GM23338 (cell line): Measurements from ENCODE around the gene CHRNA7.

ENCODE experiments used
- CREB1 ChIP-seq: fragments of 250-450 bp; sonication (Bioruptor Pico); IDR thresholded peaks from 2 replicates; pipeline ENCODE4 v1.5.0; 2020; ENCODE audit warnings: low read depth, mild to moderate bottlenecking, moderate library complexity
- EZH2 ChIP-seq: fragments of 200-600 bp; sonication (generic); IDR thresholded peaks from one replicate; pipeline ENCODE4 v1.8.0; 2017; ENCODE audit warnings: antibody characterized with exemption, mild to moderate bottlenecking, low read depth; ENCODE audit not compliant: unreplicated experiment
- EZH2phosphoT487 ChIP-seq: fragments of 200-600 bp; sonication (generic); IDR thresholded peaks from one replicate; pipeline ENCODE4 v1.8.1; 2018; ENCODE audit warnings: antibody characterized with exemption; ENCODE audit not compliant: unreplicated experiment
- JUNB ChIP-seq: IDR thresholded peaks from one replicate; pipeline ENCODE4 v1.6.1; 2016; ENCODE audit warnings: antibody characterized with exemption; ENCODE audit not compliant: unreplicated experiment
- NANOG ChIP-seq: IDR thresholded peaks from 2 replicates; pipeline ENCODE4 v1.6.1; 2016; ENCODE audit warnings: antibody characterized with exemption, borderline replicate concordance
- POLR2AphosphoS5 ChIP-seq: IDR thresholded peaks from 2 replicates; pipeline ENCODE4 v1.6.1; 2016; ENCODE audit warnings: antibody characterized with exemption, low read depth
- STAT1 ChIP-seq: IDR thresholded peaks from one replicate; pipeline ENCODE4 v1.6.1; 2016; ENCODE audit warnings: antibody characterized with exemption; ENCODE audit not compliant: unreplicated experiment
- ZNF114 ChIP-seq: fragments of 250-450 bp; sonication (Bioruptor Pico); IDR thresholded peaks from 2 replicates; pipeline ENCODE4 v1.5.0; 2020; ENCODE audit warnings: mild to moderate bottlenecking, moderate library complexity
- ZNF331 ChIP-seq: fragments of 250-450 bp; sonication (Bioruptor Pico); IDR thresholded peaks from 2 replicates; pipeline ENCODE4 v1.5.0; 2020; ENCODE audit warnings: low read depth, mild to moderate bottlenecking, moderate library complexity
- TF ChIP-seq, protein P1 (sequence below): IDR thresholded peaks from one replicate; pipeline ENCODE4 v1.6.1; 2018; ENCODE audit warnings: antibody characterized with exemption; ENCODE audit not compliant: unreplicated experiment
- TF ChIP-seq, protein P2 (sequence below), 2 experiments: fragments of 200-600 bp in 1 of 2; sonication (generic) in 1 of 2; conservative IDR thresholded peaks; 2 replicates each; pipeline versions ENCODE4 v1.5.1 to v1.6.1; 2016 to 2017; ENCODE audit warnings: antibody characterized with exemption in 2 of 2, low read depth in 2 of 2, mild to moderate bottlenecking in 2 of 2, moderate library complexity in 1 of 2
- TF ChIP-seq, protein P3 (sequence below): IDR thresholded peaks from 2 replicates; pipeline ENCODE4 v1.6.1; 2016; ENCODE audit warnings: antibody characterized with exemption

DNA sequence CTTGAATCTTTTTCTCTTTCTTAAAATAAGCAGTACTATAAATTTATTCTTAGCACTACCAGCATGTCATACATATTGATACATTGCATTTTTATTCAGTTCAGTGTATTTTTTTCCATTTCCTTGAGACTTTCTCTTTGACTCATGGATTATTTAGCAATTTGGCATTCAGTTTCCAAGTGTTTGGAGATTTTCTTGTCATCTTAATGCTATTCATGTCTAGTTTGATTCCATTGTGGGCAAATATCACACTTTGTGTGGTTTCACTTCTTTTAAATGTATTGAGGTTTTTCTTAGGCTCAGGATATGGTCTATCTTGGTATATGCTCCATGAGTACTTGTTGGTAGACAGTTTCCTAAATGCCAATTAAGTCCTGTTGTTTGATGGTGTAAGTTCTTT lies 99.5 kb downstream of the CHRNA7 start:
- TF ChIP-seq, protein P1, sequence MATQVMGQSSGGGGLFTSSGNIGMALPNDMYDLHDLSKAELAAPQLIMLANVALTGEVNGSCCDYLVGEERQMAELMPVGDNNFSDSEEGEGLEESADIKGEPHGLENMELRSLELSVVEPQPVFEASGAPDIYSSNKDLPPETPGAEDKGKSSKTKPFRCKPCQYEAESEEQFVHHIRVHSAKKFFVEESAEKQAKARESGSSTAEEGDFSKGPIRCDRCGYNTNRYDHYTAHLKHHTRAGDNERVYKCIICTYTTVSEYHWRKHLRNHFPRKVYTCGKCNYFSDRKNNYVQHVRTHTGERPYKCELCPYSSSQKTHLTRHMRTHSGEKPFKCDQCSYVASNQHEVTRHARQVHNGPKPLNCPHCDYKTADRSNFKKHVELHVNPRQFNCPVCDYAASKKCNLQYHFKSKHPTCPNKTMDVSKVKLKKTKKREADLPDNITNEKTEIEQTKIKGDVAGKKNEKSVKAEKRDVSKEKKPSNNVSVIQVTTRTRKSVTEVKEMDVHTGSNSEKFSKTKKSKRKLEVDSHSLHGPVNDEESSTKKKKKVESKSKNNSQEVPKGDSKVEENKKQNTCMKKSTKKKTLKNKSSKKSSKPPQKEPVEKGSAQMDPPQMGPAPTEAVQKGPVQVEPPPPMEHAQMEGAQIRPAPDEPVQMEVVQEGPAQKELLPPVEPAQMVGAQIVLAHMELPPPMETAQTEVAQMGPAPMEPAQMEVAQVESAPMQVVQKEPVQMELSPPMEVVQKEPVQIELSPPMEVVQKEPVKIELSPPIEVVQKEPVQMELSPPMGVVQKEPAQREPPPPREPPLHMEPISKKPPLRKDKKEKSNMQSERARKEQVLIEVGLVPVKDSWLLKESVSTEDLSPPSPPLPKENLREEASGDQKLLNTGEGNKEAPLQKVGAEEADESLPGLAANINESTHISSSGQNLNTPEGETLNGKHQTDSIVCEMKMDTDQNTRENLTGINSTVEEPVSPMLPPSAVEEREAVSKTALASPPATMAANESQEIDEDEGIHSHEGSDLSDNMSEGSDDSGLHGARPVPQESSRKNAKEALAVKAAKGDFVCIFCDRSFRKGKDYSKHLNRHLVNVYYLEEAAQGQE: no peak
- no peak for TF ChIP-seq EZH2phosphoT487
- TF ChIP-seq, protein P2, sequence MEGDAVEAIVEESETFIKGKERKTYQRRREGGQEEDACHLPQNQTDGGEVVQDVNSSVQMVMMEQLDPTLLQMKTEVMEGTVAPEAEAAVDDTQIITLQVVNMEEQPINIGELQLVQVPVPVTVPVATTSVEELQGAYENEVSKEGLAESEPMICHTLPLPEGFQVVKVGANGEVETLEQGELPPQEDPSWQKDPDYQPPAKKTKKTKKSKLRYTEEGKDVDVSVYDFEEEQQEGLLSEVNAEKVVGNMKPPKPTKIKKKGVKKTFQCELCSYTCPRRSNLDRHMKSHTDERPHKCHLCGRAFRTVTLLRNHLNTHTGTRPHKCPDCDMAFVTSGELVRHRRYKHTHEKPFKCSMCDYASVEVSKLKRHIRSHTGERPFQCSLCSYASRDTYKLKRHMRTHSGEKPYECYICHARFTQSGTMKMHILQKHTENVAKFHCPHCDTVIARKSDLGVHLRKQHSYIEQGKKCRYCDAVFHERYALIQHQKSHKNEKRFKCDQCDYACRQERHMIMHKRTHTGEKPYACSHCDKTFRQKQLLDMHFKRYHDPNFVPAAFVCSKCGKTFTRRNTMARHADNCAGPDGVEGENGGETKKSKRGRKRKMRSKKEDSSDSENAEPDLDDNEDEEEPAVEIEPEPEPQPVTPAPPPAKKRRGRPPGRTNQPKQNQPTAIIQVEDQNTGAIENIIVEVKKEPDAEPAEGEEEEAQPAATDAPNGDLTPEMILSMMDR (conservative IDR thresholded peaks at IDR 0.05; ENCODE audit: low read depth in 2 of 2): no peak
- TF ChIP-seq POLR2AphosphoS5: no peak
- no peak for TF ChIP-seq EZH2
- TF ChIP-seq JUNB: no peak
- no peak for TF ChIP-seq STAT1
- no peak for TF ChIP-seq NANOG
- no peak for TF ChIP-seq CREB1 (CRISPR knock-in tag)
- TF ChIP-seq ZNF114 (CRISPR knock-in tag): no peak
- TF ChIP-seq, protein P3, sequence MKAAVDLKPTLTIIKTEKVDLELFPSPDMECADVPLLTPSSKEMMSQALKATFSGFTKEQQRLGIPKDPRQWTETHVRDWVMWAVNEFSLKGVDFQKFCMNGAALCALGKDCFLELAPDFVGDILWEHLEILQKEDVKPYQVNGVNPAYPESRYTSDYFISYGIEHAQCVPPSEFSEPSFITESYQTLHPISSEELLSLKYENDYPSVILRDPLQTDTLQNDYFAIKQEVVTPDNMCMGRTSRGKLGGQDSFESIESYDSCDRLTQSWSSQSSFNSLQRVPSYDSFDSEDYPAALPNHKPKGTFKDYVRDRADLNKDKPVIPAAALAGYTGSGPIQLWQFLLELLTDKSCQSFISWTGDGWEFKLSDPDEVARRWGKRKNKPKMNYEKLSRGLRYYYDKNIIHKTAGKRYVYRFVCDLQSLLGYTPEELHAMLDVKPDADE: no peak
- TF ChIP-seq ZNF331 (CRISPR knock-in tag): no peak
